Prostate gland (tissue), 2 donors: ENCODE data around the gene GRPEL2.

Source experiments
- POLR2A ChIP-seq: fragments of 450-650 bp; IDR thresholded peaks from one replicate; pipeline ENCODE4 v1.6.1; 2016; ENCODE audit warnings: antibody characterized with exemption, mild to moderate bottlenecking
- POLR2AphosphoS5 ChIP-seq: sonication (generic); formaldehyde crosslinking; IDR thresholded peaks from one replicate; pipeline ENCODE4 v1.6.1; 2017; ENCODE audit warnings: antibody characterized with exemption
- TF ChIP-seq, protein P1 (sequence below), 4 experiments: fragments of 200-600 bp in 2 of 4; fragments of 450-650 bp in 2 of 4; sonication (generic) in 2 of 4; IDR thresholded peaks; 1 replicate in 3 of 4; 2 replicates in 1 of 4; pipeline ENCODE4 v1.5.1; 2016 to 2019; ENCODE audit warnings: antibody characterized with exemption in 4 of 4, mild to moderate bottlenecking in 2 of 4, moderate library complexity in 2 of 4

GRCh38 chr5:149364719-149365118 is 19.4 kb downstream of the GRPEL2 start:
- TF ChIP-seq, protein P1, sequence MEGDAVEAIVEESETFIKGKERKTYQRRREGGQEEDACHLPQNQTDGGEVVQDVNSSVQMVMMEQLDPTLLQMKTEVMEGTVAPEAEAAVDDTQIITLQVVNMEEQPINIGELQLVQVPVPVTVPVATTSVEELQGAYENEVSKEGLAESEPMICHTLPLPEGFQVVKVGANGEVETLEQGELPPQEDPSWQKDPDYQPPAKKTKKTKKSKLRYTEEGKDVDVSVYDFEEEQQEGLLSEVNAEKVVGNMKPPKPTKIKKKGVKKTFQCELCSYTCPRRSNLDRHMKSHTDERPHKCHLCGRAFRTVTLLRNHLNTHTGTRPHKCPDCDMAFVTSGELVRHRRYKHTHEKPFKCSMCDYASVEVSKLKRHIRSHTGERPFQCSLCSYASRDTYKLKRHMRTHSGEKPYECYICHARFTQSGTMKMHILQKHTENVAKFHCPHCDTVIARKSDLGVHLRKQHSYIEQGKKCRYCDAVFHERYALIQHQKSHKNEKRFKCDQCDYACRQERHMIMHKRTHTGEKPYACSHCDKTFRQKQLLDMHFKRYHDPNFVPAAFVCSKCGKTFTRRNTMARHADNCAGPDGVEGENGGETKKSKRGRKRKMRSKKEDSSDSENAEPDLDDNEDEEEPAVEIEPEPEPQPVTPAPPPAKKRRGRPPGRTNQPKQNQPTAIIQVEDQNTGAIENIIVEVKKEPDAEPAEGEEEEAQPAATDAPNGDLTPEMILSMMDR (IDR thresholded peaks at IDR 0.05) = no peak
- TF ChIP-seq POLR2A = no peak
- TF ChIP-seq POLR2AphosphoS5 = no peak
